ENCODE results near the gene SYNE3. TPM values are rescaled to one million over a fixed set of nuclear protein-coding genes. Genes with fewer than 3 reads are reported as not detected.

Gene SYNE3
- total RNA-seq, 1 experiment from 2014 or later: 1.2 TPM

- CTCF ChIA-PET: no interaction called here
- no peaks in the 10 kb centered on the region for H3K9me2 ChIP-seq (replicated peaks; ENCODE audit: low read length)
- POLR2A ChIA-PET (ENCODE audit: unreplicated experiment): no interaction called here
- no peak overlapping the region for H3K9ac ChIP-seq (ENCODE audit: low read length)
- H3K4me1 ChIP-seq (ENCODE audit: insufficient read depth, low read length): peaks cover 16% of the 10 kb centered on the region
- no peak overlapping the region for H2AFZ ChIP-seq (ENCODE audit: low read length)
- no peak overlapping the region for H3K27ac ChIP-seq (ENCODE audit: low read length)
- H4K20me1 ChIP-seq (ENCODE audit: low read length): no peaks in the 10 kb centered on the region
- intact Hi-C loops (cut with micrococcal nuclease): loop anchor here (10.0 kb wide), 1 partner anchor 48 kb away; the partner anchor contains the start of gene GLRX5
- DNase-seq: no peak
- no TSS peak for BruUV-seq (replicated peaks)
- no peak overlapping the region for H3K4me2 ChIP-seq (ENCODE audit: low read length)
- ATAC-seq: no peak
- no peaks in the 10 kb centered on the region for H3K79me2 ChIP-seq (ENCODE audit: low read length)
- H3F3A ChIP-seq (ENCODE audit: low read length, unreplicated experiment): no peaks in the 10 kb centered on the region
- no peaks in the 10 kb centered on the region for H3K9me3 ChIP-seq (ENCODE audit: low read length)
- H3K36me3 ChIP-seq (ENCODE audit: low read depth, low read length): no peaks in the 10 kb centered on the region
- no peak overlapping the region for H3K4me3 ChIP-seq (ENCODE audit: low read length)
- TF ChIP-seq EZH2phosphoT487 (IDR thresholded peaks at IDR 0.05; ENCODE audit: borderline replicate concordance, low read length) (no peak), CTCF (conservative IDR thresholded peaks at IDR 0.05; ENCODE audit: low read depth, low read length) (no peak), EZH2 (IDR thresholded peaks at IDR 0.05; ENCODE audit: low read length, unreplicated experiment) (no peak)
- no peaks in the 10 kb centered on the region for H3K27me3 ChIP-seq (ENCODE audit: low read length)
Observed at GRCh38 chr14:95486875-95487668, 29.4 kb downstream of the SYNE3 start.

GRCh38 chr14:95485222-95485819 lies 31.1 kb downstream of the SYNE3 start:
- BruUV-seq (replicated peaks): no TSS peak
- POLR2A ChIA-PET (ENCODE audit: unreplicated experiment): no interaction called here

More at GRCh38 chr14:95485222-95485819, 31.1 kb downstream of the SYNE3 start:
- ATAC-seq (no peak), DNase-seq (no peak)
- Histone ChIP-seq H3F3A (ENCODE audit: low read length, unreplicated experiment) (no peaks in the 10 kb centered on the region), H3K9me2 (replicated peaks; ENCODE audit: low read length) (no peaks in the 10 kb centered on the region), H3K27ac (ENCODE audit: low read length) (no peak overlapping the region), H3K9ac (ENCODE audit: low read length) (no peak overlapping the region), H3K36me3 (ENCODE audit: low read depth, low read length) (no peaks in the 10 kb centered on the region), H3K4me1 (ENCODE audit: insufficient read depth, low read length) (peaks cover 19% of the 10 kb centered on the region), H3K4me2 (ENCODE audit: low read length) (no peak overlapping the region), H3K9me3 (ENCODE audit: low read length) (no peaks in the 10 kb centered on the region), H3K79me2 (ENCODE audit: low read length) (no peaks in the 10 kb centered on the region), H4K20me1 (ENCODE audit: low read length) (no peaks in the 10 kb centered on the region), H3K27me3 (ENCODE audit: low read length) (no peaks in the 10 kb centered on the region), H3K4me3 (ENCODE audit: low read length) (no peak overlapping the region), H2AFZ (ENCODE audit: low read length) (no peak overlapping the region)
- intact Hi-C loops (cut with micrococcal nuclease): loop anchor here (10.0 kb wide), 1 partner anchor 49 kb away; the partner anchor contains the start of gene GLRX5
- TF ChIP-seq EZH2 (IDR thresholded peaks at IDR 0.05; ENCODE audit: low read length, unreplicated experiment): no peak
- no peak for TF ChIP-seq CTCF (conservative IDR thresholded peaks at IDR 0.05; ENCODE audit: low read depth, low read length)
- no peak for TF ChIP-seq EZH2phosphoT487 (IDR thresholded peaks at IDR 0.05; ENCODE audit: borderline replicate concordance, low read length)
- CTCF ChIA-PET: no interaction called here
